ENCODE results near the gene SDK2.
A peak's percentile ranks its signal among the peaks of the same experiment; 100 is the strongest.

The SDK2 gene

DNA sequence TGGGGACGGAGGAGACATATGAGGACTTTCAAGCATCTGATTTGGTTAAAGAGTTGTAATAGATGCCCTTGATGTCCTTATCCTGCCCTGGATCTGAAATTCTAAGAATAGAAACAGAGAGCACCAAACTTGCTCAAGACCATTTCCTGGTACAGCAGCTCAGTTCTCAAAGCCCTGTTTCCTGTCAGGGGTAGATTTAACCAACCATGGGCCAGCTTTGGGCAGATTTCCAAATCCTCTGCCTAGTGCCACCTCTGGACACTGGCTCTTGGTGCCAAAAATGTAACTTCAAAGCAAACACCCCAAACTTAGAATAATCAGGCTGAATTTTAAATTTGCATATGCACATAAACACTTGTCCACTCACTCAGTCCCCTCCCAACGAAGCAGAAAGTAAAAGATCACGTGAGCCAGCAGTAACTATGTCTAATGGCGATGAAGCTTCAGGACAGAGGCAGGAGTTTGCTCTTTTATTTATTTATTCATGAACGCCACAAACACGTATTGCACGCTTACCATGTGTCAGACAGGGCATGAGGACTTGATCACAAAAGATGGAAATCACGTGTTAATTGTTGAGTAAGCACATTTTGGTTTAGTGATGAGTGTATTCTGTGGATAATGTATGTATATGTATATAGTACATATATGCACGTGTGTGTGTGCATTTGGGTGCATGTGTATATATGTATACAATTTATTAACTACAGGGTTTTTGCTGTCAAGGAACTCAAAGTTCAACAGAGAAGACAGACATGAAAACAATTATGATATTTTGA is 23.1 kb upstream of the SDK2 start:
- DNase-seq (ENCODE audit: low read depth) = no peak
- no peak overlapping the region for H3K4me3 ChIP-seq (ENCODE audit: low read length)
- TF ChIP-seq, protein P1, sequence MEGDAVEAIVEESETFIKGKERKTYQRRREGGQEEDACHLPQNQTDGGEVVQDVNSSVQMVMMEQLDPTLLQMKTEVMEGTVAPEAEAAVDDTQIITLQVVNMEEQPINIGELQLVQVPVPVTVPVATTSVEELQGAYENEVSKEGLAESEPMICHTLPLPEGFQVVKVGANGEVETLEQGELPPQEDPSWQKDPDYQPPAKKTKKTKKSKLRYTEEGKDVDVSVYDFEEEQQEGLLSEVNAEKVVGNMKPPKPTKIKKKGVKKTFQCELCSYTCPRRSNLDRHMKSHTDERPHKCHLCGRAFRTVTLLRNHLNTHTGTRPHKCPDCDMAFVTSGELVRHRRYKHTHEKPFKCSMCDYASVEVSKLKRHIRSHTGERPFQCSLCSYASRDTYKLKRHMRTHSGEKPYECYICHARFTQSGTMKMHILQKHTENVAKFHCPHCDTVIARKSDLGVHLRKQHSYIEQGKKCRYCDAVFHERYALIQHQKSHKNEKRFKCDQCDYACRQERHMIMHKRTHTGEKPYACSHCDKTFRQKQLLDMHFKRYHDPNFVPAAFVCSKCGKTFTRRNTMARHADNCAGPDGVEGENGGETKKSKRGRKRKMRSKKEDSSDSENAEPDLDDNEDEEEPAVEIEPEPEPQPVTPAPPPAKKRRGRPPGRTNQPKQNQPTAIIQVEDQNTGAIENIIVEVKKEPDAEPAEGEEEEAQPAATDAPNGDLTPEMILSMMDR (conservative IDR thresholded peaks at IDR 0.05; ENCODE audit: low read length) = no peak

DNA sequence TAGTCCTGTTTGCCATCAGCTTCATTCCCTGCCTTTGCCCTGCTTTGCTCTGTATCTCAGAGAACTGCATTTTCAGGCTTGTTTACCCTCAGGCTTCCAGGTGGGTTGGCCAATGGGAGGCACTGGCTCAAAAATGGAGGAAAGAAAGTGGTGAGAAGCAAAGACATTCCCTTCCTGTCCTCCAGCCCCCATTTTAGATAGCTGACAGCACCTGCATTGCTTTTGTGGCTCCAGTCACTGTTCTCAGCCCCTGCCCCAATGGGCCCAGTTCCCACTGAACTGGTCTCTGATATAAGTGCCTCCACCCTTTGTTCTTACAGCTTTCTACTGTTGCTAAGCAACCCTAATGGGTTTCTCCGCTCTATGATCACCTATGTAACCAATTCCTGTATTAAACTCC is 19.4 kb upstream of the SDK2 start:
- H3K4me3 ChIP-seq (ENCODE audit: low read length) = no peak overlapping the region
- no peak for DNase-seq (ENCODE audit: low read depth)
- TF ChIP-seq, protein P1 (conservative IDR thresholded peaks at IDR 0.05; ENCODE audit: low read length) = no peak

DNA sequence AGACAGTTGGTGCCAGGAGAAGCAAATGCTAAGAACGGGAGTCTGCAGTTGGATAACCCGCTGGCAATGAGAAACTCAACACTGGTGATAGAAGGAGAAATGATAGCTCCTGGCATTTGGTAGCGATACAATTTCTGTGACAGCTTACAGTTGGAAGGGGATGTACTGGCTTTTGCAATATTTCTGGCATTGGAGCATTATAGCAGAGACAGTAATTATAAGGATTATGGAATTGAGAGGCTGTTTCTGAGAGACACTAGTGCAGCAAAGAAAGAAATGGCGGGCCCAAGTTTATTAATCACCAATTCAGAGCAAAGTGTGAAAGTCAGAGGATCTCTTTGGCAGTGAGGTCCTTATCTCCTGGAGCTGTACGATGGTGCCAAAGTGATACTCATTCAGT is 16.1 kb upstream of the SDK2 start:
- DNase-seq (ENCODE audit: low read depth) = no peak
- TF ChIP-seq, protein P1 (conservative IDR thresholded peaks at IDR 0.05; ENCODE audit: low read length) = no peak

DNA sequence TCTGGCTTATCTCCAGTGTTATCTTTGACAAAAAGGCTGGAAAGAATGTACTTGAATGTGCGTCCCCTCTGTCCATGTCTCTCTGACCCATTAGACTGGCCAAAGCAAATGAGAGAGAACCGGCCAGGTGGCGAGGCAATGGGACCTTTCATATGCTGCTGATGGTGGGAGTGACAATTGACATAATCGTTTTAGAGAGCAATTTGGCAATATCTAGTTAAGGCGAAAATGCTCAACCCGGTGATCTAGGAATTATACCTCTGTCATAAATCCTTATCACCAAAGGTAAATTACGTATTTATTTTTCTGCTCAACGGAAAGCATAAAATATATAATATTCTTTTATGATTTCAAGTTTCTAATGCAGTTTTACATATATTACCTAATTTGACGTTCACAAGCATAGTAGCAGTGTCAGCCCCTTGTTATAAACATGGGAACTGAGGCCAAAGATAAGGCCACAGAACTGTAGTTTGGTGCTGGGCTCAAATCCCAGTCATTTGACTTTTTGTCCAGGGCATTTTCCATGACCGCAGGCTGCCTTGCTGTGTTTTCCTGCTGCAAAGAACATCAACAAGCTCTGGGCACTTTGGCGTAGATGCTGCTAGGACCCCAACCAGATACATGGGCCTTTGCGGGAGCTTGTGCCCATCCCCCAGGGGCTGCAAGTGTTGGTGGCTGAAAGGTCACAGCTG is 14.7 kb upstream of the SDK2 start:
- no peak overlapping the region for H3K4me3 ChIP-seq (ENCODE audit: low read length)
- DNase-seq (ENCODE audit: low read depth) = no peak
- TF ChIP-seq, protein P1 (conservative IDR thresholded peaks at IDR 0.05; ENCODE audit: low read length) = no peak

More for the DNA sequence above, 16.1 kb upstream of the SDK2 start:
- H3K4me3 ChIP-seq (ENCODE audit: low read length) = no peak overlapping the region

DNA sequence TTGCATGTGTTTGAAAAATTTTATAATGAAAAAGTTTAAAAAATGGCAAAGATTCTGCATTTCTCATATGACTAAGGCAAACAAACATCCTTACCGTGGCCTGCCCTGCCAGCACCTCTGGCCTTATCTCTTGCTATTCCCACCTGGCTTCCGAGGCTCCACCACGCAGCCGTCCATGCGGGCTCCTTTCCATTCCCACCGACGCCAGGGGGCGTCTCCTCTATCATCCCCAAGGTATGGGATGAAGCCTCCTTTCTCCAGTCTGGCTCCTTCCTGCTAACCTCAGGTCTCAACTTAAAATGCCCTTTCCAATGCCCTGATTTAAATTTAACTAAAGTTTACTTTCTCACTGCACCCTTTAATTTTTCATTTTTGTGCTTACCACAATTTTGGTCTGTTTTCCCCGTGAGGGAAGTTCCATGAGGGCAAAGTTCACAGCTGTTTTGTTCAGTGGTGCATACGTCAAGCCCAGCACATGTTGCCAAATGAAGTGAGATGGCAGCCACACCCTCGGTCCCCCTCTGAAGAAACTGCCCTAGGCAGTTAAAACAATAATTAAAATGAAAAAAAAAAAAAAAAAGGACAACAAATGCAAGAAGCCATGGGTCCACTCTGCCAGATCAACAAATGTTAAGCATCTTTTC is 13.3 kb upstream of the SDK2 start:
- TF ChIP-seq, protein P1 (conservative IDR thresholded peaks at IDR 0.05; ENCODE audit: low read length) = peak; percentile 64
- H3K4me3 ChIP-seq (ENCODE audit: low read length) = no peak overlapping the region
- DNase-seq (ENCODE audit: low read depth) = no peak

DNA sequence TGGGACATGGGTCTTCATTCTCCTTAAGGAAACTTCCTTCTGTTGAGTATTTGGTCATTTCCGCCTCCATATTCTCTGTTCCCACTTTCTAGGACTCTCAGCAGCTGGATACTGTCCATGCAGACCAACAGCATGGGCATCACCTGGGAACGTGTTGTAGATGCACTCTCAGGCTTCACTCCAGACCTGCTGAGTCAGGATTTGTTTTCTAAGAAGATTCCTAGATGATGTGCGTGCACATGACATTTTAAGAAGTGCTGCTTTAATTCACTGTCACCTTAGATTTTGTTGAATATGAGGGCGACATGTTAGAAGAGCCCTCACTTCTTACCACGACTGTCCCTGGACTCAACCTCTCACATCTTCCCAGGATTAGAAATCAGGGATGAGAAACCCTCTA is 10.0 kb upstream of the SDK2 start:
- TF ChIP-seq, protein P1 (conservative IDR thresholded peaks at IDR 0.05; ENCODE audit: low read length) = no peak
- no peak for DNase-seq (ENCODE audit: low read depth)
- H3K4me3 ChIP-seq (ENCODE audit: low read length) = no peak overlapping the region
